Uterus (tissue), 4 donors: ENCODE measurements around the gene ATP7A. TPM values are rescaled to one million over a fixed set of nuclear protein-coding genes. Genes with fewer than 3 reads are reported as not detected.

Experiments used
- DNase-seq, 2 donors: peaks; one replicate each; pipeline ENCODE4 v3.0.0-alpha.2; 2019 to 2020
- H3K27ac ChIP-seq, 2 donors: fragments of 200-600 bp; sonication (generic); 1 replicate in 1 of 2; 2 replicates in 1 of 2; pipeline ENCODE4 v1.5.1; 2016 to 2018
- H3K27me3 ChIP-seq, 2 donors: fragments of 200-600 bp; sonication (generic); one replicate each; pipeline ENCODE4 v1.5.1; 2018 to 2019; ENCODE audit warnings: control low read depth in 1 of 2
- H3K36me3 ChIP-seq, 2 donors: fragments of 200-600 bp; sonication (generic); one replicate each; pipeline ENCODE4 v1.5.1; 2019; ENCODE audit warnings: control low read depth in 1 of 2
- H3K4me1 ChIP-seq, 2 donors: fragments of 200-600 bp; sonication (generic); one replicate each; pipeline ENCODE4 v1.5.1; 2018 to 2019; ENCODE audit warnings: control low read depth in 1 of 2
- H3K4me3 ChIP-seq, 2 donors: fragments of 200-600 bp; sonication (generic); 1 replicate in 1 of 2; 2 replicates in 1 of 2; pipeline ENCODE4 v1.5.1; 2018 to 2019; ENCODE audit warnings: mild to moderate bottlenecking in 1 of 2
- H3K9me3 ChIP-seq, 2 donors: fragments of 200-600 bp; sonication (generic); one replicate each; pipeline ENCODE4 v1.5.1; 2019; ENCODE audit warnings: control low read depth in 1 of 2
- CTCF ChIP-seq, 4 experiments: fragments of 200-600 bp in 2 of 4; fragments of 450-650 bp in 2 of 4; sonication (generic) in 2 of 4; IDR thresholded peaks; one replicate each; pipeline ENCODE4 v1.5.1; 2016 to 2019; ENCODE audit warnings: antibody characterized with exemption in 4 of 4, mild to moderate bottlenecking in 2 of 4, moderate library complexity in 1 of 4
- POLR2A ChIP-seq, 2 donors: fragments of 450-650 bp; IDR thresholded peaks; one replicate each; pipeline ENCODE4 v1.6.1; 2016; ENCODE audit warnings: antibody characterized with exemption in 2 of 2, mild to moderate bottlenecking in 1 of 2, moderate library complexity in 1 of 2
- intact Hi-C: fragments of 100-400 bp; cut with DNase I; formaldehyde crosslinking; loops from one replicate; pipeline ENCODE4 v1.15.1; 2023; ENCODE audit warnings: low total_unique reads
- small RNA-seq: library from RNA; depleted of rRNA; stranded (forward); fragments of <200 nt; gene quantifications from one replicate; pipeline ENCODE3, GENCODE V24; 2016
- total RNA-seq, 4 donors: library from RNA; depleted of rRNA in 3 of 4; stranded (reverse); fragments of >200 nt in 3 of 4; gene quantifications; one replicate each; pipeline versions ENCODE4 v1.1.0 to v1.2.4, GENCODE V29; 2014 to 2023
- donor health status: DM: yes; HTN: yes; CAD: no.

The ATP7A gene
- total RNA-seq, 4 donors from 2014 or later: 4.9 to 26.5 (median 12.8) TPM

GRCh38 chrX:78092296-78092695, 181.8 kb downstream of the ATP7A start:
- intact Hi-C loops: no loop called here
- Histone ChIP-seq H3K36me3 (no peaks in the 10 kb centered on the region), H3K27me3 (no peaks in the 10 kb centered on the region), H3K9me3 (no peaks in the 10 kb centered on the region), H3K4me1 (no peaks in the 10 kb centered on the region), H3K4me3 (no peak overlapping the region), H3K27ac (no peak overlapping the region)
- no peak for DNase-seq
- TF ChIP-seq CTCF (IDR thresholded peaks at IDR 0.05): no peak
- TF ChIP-seq POLR2A (IDR thresholded peaks at IDR 0.05): no peak

GRCh38 chrX:78098108-78098507, 187.6 kb downstream of the ATP7A start:
- no peak for DNase-seq
- TF ChIP-seq POLR2A (IDR thresholded peaks at IDR 0.05) (no peak), CTCF (IDR thresholded peaks at IDR 0.05) (no peak)
- H3K4me3 ChIP-seq: no peak overlapping the region
- H3K9me3 ChIP-seq: no peaks in the 10 kb centered on the region
- intact Hi-C loops: no loop called here
- no peak overlapping the region for H3K27ac ChIP-seq
- H3K36me3 ChIP-seq: no peaks in the 10 kb centered on the region
- no peaks in the 10 kb centered on the region for H3K27me3 ChIP-seq
- H3K4me1 ChIP-seq: no peaks in the 10 kb centered on the region

Small RNA genes lying within 50 kb of the gene (small RNA-seq; reads per million reads assigned to genes)
- not detected for gene RN7SL460P

Other genes with a start within 250 kb of the ATP7A start
- 100 to 1,000 TPM in 2 of 4 donors, 10 to 100 TPM in 2; 22.8 to 249 (median 112) TPM for gene ATRX, start 124.5 kb upstream of the ATP7A start, total RNA-seq
- 100 to 1,000 TPM in 1 of 4 donors, 10 to 100 TPM in 3; 33.6 to 122 (median 48.6) TPM for gene MAGT1, start 15.3 kb upstream of the ATP7A start, total RNA-seq
- 100 to 1,000 TPM; 182 to 801 (median 415) TPM for gene COX7B, start 11.2 kb upstream of the ATP7A start, total RNA-seq
- not detected for gene PGAM4, start 58.9 kb downstream of the ATP7A start, total RNA-seq
- gene PGK1, start 193.6 kb downstream of the ATP7A start, total RNA-seq: 100 to 1,000 TPM in 3 of 4 donors, 10 to 100 TPM in 1; 84.5 to 151 (median 132) TPM
- gene TAF9B, start 229.0 kb downstream of the ATP7A start, total RNA-seq: 10 to 100 TPM; 10.2 to 44.2 (median 32.2) TPM